ENCODE results near the gene SUMO4. TPM values are rescaled to one million over a fixed set of nuclear protein-coding genes. Genes with fewer than 3 reads are reported as not detected.

The SUMO4 gene
- total RNA-seq, 1 experiment from 2014 or later = 1.1 TPM

GRCh38 chr6:149405823-149406765, 6.0 kb downstream of the SUMO4 start:
- Histone ChIP-seq H3K4me3 (ENCODE audit: low read depth in 2 of 2, low read length in 2 of 2) (no peak overlapping the region), H3K36me3 (ENCODE audit: control insufficient read depth, insufficient read depth, low read length) (peaks cover 3% of the 10 kb centered on the region; the same call in 1 of the 2 replicates), H3K4me1 (ENCODE audit: control insufficient read depth, insufficient read depth, low read length) (no peaks in the 10 kb centered on the region), H3K9me3 (ENCODE audit: control insufficient read depth, insufficient read depth, low read depth, low read length) (no peaks in the 10 kb centered on the region), H3K27ac (ENCODE audit: low read length) (peak overlapping the region; percentile 34; the same call in 1 of the 2 replicates), H3K27me3 (ENCODE audit: control insufficient read depth, insufficient read depth, low read length) (no peaks in the 10 kb centered on the region)
- TF ChIP-seq TCF7L2 (IDR thresholded peaks at IDR 0.05; ENCODE audit: low read depth, low read length) (no peak), POLR2AphosphoS5 (IDR thresholded peaks at IDR 0.05; ENCODE audit: low read depth, low read length) (no peak), REST (IDR thresholded peaks at IDR 0.05; ENCODE audit: insufficient read depth in 1 of 2, low read depth in 2 of 2, low read length in 1 of 2) (no peak), SIN3A (IDR thresholded peaks at IDR 0.05; ENCODE audit: borderline replicate concordance, insufficient read depth, low read depth, low read length) (no peak), CTCF (IDR thresholded peaks at IDR 0.05) (no peak)
- POLR2A ChIA-PET = no interaction called here
- DNase-seq (ENCODE audit: low read depth, low spot score) = no peak
- ATAC-seq = no peak
- CTCF ChIA-PET = no interaction called here
- intact Hi-C loops (cut with micrococcal nuclease; ENCODE audit: unreplicated experiment) (no loop called here), in situ Hi-C loops (cut with HindIII; ENCODE audit: low pct_unique_long_range_greater_than_20kb, low sequenced_read_pairs) (no loop called here)
- BruUV-seq (replicated peaks) = no TSS peak

GRCh38 chr6:149409617-149410016, 9.6 kb downstream of the SUMO4 start:
- CTCF ChIA-PET = no interaction called here
- no peaks in the 10 kb centered on the region for H3K27me3 ChIP-seq (ENCODE audit: control insufficient read depth, insufficient read depth, low read length)

More at GRCh38 chr6:149409617-149410016, 9.6 kb downstream of the SUMO4 start:
- Histone ChIP-seq H3K9me3 (ENCODE audit: control insufficient read depth, insufficient read depth, low read depth, low read length) (no peaks in the 10 kb centered on the region), H3K4me1 (ENCODE audit: control insufficient read depth, insufficient read depth, low read length) (no peaks in the 10 kb centered on the region), H3K4me3 (ENCODE audit: low read depth in 2 of 2, low read length in 2 of 2) (no peak overlapping the region), H3K36me3 (ENCODE audit: control insufficient read depth, insufficient read depth, low read length) (peaks cover 3% of the 10 kb centered on the region; the same call in 1 of the 2 replicates), H3K27ac (ENCODE audit: low read length) (no peak overlapping the region)
- POLR2A ChIA-PET = no interaction called here
- ATAC-seq = no peak
- BruUV-seq (replicated peaks) = no TSS peak
- no peak for DNase-seq (ENCODE audit: low read depth, low spot score)
- intact Hi-C loops (cut with micrococcal nuclease; ENCODE audit: unreplicated experiment) (no loop called here), in situ Hi-C loops (cut with HindIII; ENCODE audit: low pct_unique_long_range_greater_than_20kb, low sequenced_read_pairs) (no loop called here)
- no peak for TF ChIP-seq TCF7L2 (IDR thresholded peaks at IDR 0.05; ENCODE audit: low read depth, low read length)
- no peak for TF ChIP-seq SIN3A (IDR thresholded peaks at IDR 0.05; ENCODE audit: borderline replicate concordance, insufficient read depth, low read depth, low read length)
- no peak for TF ChIP-seq REST (IDR thresholded peaks at IDR 0.05; ENCODE audit: insufficient read depth in 1 of 2, low read depth in 2 of 2, low read length in 1 of 2)
- TF ChIP-seq CTCF (IDR thresholded peaks at IDR 0.05) = no peak
- TF ChIP-seq POLR2AphosphoS5 (IDR thresholded peaks at IDR 0.05; ENCODE audit: low read depth, low read length) = no peak
